Pulmonary artery endothelial cell (primary cell): Measurements from ENCODE around the gene TCF3. TPM values are rescaled to one million over a fixed set of nuclear protein-coding genes. Genes with fewer than 3 reads are reported as not detected.

ENCODE experiments used
- DNase-seq: peaks from one replicate; pipeline ENCODE4 v3.0.0-alpha.2; 2011; ENCODE audit warnings: low read depth, low spot score
- total RNA-seq: library from RNA; depleted of rRNA; stranded (reverse); fragments of >200 nt; gene quantifications from 2 replicates; pipeline ENCODE4 v1.2.3, GENCODE V29; 2014

The TCF3 gene
- total RNA-seq, 1 donor from 2014 or later = 150 TPM

DNA sequence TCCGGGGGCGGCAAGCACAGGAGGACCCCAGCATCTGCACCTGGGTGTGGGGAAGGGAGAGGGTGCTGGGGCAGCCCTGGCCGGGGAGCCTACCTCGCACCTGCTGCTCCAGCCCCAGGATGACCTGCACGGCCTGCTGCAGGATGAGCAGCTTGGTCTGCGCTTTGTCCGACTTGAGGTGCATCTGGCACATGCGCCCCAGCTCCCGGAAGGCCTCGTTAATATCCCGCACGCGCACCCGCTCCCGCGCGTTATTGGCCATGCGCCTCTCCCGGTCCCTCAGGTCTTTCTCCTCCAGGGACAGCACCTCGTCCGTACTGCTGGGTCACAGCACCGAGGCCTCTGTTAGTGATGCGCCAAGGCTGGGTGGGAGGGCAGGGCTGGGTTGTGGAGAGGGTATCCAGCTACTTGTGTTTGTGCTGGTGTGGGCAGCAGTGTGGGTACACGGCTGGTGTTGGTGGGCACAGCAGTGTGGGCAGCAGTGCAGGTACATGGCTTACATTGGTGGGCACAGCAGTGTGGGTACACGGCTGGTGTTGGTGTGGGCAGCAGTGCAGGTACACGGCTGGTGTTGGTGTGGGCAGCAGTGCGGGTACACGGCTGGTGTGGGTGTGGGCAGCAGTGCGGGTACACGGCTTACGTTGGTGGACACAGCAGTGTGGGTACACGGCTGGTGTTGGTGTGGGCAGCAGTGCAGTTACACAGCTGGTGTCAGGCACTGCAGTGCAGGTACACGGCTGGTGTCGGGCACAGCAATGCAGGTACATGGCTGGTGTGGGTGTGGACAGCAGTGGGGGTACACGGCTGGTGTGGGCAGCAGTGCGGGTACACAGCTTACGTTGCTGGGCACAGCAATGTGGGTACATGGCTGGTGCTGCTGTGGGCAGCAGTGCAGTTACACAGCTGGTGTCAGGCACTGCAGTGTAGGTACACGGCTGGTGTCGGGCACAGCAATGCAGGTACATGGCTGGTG, 40.0 kb downstream of the TCF3 start:
- DNase-seq = no peak

DNA sequence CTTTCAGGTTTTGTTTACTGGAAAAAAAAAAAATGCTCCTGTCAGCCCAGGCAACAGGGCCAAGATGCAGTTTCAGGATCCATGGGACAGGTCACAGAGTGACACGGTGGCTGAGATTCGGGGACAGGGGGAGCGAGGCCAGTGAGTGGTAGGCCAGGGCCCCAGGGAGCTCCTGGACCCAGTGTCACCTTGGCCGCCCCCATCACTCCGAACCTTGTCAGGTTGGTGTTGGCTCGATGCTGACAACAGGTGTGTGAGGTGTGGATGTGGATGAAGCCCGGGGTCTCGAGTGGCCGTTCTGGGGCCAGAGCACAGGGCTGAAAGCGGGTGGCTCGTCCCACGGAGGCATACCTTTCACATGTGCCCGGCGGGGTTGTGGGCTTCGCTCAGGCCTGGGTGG, 41.1 kb downstream of the TCF3 start:
- no peak for DNase-seq

DNA sequence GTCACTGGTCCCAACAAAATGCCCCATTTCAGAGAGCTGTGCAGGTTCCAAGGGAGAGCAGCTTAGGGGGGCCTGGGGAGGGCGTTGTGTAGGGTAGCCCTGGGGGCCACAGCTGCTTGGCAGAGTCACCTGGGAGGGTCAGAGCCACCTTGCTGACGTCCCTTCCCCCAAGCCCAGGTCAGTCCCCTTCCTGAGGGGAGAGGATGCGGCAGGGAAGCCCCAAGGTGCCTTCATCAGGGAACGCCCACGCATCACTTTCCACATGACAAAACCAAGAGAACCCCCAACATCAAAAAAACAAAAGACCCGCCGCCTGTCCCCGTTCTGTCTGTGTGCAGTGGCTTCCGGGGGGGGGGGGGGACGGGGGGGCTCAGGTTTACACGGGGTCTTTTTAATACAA, 41.8 kb downstream of the TCF3 start:
- DNase-seq = no peak

DNA sequence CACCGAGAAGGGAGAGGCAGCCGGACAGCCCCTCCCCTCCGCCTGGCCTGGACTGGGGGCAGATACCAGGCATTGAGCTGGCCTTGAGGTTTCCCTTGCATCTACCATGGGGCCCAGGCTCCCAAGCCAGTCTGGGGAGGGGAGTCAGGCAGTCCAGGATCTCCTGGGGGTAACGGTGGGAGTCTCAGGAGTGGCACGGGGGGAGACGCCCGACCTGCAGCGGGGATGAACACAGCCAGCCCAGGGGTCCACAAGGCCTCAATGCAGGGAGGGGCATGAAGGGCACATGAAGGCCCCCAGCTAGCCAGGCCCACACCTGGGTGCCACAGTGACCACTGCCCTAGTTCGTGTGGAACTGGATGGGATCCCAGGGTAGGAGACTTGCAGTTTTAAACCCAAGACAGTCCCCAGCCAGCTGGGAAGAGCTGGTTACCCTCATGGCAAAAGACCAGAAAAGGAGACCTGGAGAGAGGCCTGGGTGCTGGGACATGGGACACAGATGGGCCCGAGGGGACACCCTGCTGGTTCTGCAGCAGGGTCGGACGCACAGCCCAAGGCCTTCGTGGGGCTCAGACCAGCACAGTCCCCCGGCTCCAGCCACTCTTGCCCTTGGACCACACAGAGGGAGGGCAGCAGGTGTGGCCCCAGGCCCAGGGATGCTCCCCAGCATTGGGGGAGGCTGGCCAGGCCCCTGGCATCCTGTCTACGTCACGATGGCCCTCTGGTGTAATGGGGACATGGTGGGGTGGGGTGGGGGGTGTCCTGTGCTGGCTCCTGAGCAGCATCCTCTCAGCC, 42.5 kb downstream of the TCF3 start:
- DNase-seq = no peak

DNA sequence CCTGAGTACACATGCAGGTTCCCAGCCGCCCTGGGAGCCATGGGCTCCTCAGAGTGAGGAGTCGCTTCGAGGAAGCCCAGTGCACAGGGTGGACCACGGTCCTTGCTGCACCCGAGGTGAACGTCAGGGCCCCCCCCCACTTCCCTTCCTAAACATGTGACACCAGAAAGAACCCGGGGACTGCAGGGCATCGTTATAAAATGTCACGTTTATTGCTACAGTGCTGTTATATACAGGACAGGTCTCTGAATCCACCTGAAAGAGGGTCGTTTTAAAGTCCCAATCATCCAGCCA, 43.4 kb downstream of the TCF3 start:
- DNase-seq = no peak

DNA sequence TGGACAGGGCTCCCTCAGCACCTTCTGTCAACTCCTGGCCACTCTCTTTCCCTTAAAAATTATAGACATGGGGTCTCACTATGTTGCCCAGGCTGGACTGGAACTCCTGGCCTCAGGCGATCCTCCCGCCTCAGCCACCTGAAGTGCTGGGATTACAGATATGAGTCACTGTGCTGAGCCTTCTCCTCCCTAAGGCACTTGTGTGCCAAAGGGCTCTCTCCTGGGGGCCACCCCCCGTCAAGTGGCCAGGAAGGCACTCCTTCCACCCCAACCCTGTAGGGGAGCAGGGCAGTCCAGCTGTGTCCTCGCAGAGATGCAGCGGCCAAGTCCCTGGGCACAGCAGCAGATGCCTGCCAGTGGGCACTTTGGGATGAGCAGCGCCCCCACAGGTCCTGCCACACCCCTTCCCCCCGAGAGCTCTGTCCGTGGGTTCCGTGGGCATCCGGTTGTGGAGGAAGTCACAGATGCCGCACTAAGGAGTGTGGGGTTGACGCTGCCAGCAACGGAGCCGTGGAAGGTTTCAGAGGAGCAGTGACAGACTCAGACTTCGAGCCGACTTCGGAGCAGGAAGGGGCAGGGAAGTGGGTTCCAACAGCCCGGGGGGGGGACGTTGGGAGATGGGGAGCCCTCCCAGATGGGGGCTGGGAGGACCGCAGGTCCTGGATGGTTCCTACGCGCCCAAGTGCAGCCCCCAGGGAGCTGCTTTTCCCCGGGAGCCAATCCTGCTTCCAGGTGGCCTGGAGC, 43.9 kb downstream of the TCF3 start:
- no peak for DNase-seq

DNA sequence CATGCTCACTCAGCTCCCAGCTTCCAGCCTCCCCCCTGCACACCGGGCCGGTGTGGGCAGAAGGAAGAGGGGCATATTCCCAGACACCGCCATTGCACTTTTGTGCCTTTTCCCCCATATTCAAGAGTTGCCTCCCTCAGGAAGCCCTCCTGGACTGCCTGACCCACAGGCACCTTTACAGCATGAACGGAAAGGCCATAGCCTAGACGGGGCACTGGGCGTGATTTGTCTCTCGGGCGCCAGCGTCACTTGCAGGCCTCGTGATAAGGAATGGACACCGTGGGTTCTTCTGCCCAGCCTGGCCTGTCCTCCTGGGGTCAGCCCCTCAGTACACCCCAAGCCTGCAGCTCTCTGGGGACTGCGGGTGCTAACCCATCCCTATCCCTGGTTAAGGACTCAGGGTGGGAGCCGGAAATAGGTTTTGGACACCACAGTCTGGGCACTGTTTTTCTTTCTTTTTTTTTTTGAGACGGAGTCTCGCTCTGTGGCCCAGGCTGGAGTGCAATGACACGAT, 46.2 kb downstream of the TCF3 start:
- DNase-seq = no peak

DNA sequence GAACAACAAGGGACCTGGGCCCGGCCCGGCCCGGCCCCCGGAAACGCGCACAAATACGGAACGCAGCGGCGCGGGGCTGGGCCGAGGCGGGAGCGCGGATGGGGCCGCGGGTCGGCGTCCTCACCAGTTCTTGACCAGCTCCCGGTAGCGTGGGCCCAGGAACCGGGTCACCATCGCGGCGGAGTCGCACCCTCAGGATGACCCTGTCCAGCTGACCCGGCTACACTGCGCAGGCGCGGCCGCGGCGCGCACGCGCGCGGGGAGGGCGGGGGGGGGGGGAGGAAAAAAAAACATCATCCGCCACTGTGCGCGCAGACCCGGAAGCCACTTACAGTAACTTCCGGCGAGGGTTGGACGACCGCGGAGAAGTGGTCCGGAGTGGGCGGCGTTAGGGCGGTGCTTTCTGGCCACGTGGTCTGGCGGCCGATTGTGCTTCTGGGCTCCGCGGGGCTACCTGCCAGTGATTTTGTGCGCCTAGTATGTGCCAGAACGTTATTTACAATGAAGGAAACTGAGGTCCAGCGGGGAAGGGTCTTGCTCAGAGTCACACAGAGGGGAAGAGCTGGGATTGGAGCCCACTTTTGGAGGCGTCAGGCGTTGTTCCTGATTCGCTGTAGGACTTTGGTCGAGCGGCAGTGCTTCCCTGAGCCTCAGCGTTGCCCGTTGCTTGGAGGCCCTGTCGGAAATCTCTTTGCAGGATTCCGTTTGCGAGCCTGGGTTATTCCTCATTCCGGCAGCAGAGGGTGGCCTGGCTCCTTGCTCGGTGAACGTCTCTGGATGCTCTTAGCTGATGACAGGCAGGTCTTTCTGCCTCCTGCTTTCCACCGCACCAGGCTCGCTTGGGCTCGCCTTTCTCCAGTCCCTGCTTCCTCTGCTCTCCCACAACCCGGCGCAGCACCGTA, 46.9 kb downstream of the TCF3 start, which contains the start of gene UQCR11:
Gene UQCR11 (minus strand): TSS at position 227 of the 902 bp plus-strand sequence. CDS start 53 bp downstream, at position 174.
- DNase-seq = peak; percentile 82

DNA sequence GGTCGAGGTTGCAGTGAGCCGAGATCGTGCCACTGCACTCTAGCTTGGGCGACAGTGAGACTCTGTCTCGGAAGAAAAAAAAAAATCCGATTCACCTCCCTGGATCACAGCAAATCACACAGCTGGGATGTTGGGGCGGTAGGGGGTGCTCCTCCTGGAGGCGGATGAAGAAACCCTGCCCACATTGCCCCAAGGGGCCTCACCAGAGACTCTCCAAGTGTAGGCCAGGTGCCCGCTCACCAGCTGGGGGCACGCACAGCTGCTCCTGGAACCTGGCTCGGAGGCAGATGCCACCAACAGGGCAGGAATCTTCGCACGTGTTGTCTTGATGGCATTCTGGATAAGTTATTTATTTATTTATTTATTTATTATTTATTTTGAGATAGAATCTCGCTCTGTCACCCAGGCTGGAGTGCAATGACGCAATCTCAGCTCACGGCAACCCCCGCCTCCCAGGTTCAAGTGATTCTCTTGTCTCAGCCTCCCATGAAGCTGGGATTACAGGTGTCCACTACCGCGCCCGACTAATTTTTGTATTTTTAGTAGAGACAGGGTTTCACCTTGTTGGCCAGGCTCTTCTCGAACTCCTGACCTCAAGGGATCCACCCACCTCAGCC, 50.2 kb downstream of the TCF3 start:
- DNase-seq = no peak

DNA sequence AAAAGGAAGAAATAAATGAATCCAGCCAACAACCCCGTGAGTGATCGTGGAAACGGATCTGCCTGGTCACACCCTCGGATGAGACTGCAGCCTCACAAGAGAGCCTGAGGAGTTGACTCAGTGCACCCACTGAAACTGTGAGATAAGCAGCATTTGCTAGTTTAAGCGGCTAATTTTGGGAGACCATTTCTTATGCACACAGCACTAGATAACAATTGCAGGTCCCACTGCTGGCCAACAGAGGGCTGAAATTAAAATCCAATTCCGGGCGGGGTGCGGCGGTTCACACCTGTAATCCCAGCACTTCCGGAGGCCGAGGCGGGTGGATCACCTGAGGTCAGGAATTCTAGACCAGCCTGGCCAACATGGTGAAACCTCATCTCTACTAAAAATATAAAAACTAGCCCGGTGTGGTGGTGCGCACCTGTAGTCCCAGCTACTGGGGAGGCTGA, 50.8 kb downstream of the TCF3 start:
- no peak for DNase-seq

DNA sequence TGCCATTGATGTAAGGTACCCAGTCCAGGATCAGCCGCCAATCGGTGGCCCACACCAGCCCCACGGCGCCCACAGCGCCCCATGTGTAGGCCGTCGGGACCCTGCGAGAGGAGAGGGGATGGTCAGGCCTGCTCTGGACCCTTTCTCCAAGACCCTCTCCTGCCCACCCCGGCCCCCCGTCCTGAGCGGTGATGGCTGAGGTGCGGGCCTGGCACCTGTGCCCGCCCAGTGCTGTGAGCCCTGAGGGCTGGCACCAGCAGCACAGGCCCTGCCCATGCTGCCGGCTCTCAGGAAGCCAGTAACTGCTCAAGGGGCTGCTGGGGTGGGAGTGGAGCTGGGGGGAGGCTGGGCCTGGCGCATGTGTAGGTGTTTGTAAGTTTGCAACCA, 53.0 kb downstream of the TCF3 start:
- no peak for DNase-seq

DNA sequence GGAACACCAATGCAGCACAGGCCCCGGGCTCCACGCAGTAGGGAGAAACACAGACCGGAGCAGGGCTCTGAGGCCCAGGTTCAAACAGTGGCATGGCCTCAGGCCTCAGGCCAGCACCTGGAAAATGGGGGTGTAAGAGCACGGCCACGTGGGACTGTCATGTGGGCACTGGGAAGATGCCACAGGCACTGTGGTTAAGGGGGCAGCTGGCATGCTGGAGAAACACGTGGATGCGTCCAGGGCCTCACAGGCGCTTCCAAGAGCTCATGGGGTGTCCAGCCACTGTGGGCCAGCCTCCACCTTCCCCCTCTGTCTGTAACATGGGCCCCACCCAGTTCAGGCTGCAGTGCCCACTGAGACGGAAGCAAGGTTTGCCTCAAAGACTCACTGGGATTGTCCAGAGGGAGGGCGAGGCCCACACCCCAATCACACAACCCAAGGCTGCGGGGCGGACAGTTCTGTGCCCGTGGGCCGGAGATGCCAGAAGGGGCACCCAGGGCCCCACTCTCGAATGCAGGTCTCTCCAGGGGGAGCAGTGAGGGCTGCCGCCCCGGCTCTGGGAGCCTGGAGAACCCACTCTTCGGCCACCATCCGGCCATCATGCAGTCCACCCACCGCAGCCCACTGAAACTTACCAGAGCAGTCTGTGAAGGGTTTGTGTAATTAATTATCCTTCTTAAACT, 53.5 kb downstream of the TCF3 start:
- no peak for DNase-seq

DNA sequence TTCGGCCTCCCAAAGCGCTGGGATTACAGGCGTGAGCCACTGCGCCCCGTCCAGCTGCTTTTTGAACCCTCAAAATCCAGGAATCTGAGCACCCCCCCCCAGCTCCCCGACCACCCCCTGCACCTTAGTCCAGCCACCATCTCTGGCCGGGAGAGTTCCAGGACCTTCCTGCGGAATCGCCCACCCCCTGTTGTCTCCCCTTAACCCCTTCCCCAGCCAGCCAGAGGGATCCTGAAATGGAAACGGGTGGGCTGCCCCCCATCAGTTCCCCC, 59.0 kb downstream of the TCF3 start:
- no peak for DNase-seq

DNA sequence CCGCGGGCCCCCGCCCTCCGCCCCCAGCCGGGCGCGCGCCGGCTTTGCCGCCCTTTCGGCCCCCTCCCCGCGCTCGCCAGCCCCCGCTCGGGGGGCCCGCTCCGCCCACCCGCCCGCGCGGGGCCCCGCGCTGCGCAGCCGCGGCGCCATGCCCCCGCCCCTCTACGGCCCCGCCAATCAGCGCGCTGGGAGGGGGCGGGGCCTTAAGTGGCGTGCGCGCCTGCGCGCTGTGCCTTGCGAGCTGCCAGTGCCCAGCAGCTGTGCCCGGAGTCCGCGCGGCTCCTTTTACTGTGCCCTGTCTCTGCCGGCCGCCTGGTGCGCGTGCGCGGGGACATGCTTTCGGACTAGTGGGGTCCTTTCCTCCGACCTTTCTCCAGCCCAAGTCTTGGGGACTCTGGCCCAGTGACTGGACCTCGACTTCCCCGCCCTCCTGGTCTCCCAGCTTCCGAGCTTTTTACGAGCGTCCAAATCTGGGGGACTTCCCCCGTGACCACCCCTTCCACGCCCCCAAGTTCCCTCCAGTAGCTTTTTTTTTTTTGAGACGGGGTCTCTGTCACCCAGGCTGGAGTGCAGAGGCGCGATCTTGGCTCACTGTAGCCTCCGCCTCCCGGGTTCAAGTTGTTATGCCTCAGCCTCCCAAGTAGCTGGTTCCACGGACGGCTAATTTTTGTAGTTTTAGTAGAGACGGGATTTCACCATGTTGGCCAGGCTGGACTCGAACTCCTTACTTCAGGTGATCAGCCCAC, 59.5 kb downstream of the TCF3 start, which contains the start of gene MBD3:
Gene MBD3 (minus strand): TSS at position 111 of the 746 bp plus-strand sequence. CDS start 234 bp downstream, outside the sequence.
- peak; percentile 82 for DNase-seq

DNA sequence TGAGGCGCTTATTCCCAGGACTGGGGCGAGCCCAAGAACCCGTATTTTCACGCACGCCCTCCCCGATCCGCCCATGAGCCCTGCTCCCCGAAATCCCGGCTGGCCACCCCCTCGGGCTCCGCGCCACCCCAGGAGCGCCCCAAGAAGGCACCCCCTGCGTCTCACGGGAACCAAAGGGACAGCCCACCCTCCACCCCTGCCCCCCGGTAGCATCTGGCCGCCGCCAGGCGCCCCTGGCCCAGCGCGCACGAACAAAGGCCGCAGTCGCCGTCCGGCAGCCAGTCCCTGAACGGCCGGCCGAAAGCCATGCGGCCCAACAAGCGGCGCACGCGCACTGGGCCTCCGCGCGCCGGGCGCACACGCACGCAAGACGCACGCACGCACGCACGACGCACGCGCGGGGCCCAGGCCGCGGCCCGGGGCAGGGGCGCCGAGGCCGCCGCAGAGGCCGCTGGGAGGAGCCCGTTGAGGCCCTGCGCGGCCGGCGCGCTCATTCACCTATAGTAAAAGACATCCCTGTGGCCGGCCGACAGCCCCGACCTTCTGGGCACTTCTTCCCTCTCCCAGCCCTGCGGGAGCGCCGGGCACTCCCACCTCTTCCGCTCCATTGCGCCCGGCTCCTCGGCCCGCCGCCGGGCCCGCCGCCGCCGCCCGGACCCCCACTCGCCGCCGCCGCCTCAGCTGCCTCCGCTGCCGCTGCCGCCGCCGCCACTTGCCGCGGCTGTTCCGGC, 60.2 kb downstream of the TCF3 start:
- peak; percentile 35 for DNase-seq

DNA sequence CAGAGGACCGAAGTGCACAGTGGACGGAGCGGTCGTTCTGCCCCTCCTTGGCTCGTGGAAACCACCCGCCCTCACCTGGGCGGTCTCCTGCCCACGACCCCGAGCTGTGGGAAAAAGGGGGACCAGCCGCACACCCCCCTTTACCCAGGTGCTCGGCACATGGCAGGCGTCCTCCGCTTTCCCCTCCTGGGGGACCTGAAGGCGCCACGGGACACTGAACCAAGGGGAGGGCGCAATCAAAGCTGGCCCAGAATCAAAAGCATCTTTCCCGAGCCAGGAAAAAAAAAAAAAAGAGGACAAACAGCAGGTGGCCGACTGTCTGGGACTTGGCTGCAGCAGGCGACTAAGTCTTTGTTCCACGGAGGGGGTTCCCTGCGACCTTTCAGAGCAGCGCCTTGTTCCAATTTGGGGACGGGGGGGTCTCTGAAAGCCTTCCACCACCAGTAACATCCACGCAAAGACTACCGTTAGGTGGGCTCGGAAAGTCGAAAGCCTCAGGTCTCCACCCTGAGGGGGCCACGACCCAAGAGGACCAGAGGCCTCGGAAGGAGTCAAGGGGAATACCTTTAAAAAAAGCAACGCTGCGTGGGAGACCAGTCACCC, 60.9 kb downstream of the TCF3 start:
- no peak for DNase-seq

DNA sequence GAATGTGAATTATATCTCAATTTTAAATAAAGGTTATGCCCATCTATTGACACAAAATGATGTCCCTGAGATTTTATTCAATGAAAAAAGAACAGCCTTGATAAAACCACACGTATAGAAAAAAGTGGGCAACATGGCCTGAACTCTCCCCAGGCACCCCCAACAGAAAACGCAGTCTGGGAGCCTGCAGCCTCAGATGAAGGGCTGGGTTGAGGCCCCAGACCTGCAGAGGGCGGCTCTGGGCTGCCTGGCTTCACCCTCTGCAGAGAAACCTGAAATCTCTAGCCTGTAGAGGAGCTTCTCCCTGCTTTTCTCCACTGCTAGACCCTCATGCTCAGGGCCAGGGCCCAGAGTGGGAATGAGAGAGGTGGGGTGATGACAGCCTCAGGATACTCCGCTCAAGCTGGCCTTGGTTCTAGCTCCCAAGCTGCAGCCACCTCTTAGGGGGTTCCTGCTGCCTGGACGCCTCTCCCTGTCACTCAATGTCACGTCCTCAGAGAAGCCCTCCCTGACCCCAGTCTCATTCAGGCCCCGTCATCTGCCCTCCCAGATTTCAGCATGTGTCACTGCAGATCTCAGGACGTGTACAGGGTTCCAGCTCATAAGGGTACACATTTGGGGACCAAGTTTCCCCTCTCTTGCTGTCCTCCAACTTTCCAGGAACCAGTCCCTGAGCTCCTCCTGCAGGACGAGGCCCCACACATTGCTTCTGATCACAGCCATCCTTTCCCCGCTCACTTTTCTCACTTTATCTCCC, 61.6 kb downstream of the TCF3 start:
- no peak for DNase-seq
